Stomach (tissue), 9 donors: ENCODE data around the gene SPRY1. TPM values are rescaled to one million over a fixed set of nuclear protein-coding genes. Genes with fewer than 3 reads are reported as not detected.

ENCODE experiments used
- DNase-seq, 2 donors: peaks; one replicate each; pipeline versions ENCODE4 v3.0.0 to v3.0.0-alpha.2; 2013 to 2019
- H3K27ac ChIP-seq, 5 donors: fragments of 200-600 bp in 4 of 5; sonication (generic) in 4 of 5; one replicate each; pipeline ENCODE4 v1.5.1; 2013 to 2019; ENCODE audit warnings: mild to moderate bottlenecking in 1 of 5, moderate library complexity in 1 of 5
- H3K27me3 ChIP-seq, 3 donors: fragments of 200-600 bp; sonication (generic); one replicate each; pipeline ENCODE4 v1.5.1; 2017 to 2019; ENCODE audit warnings: mixed run types in 1 of 3
- H3K36me3 ChIP-seq, 4 donors: fragments of 200-600 bp; sonication (generic); 1 replicate in 3 of 4; 2 replicates in 1 of 4; pipeline ENCODE4 v1.5.1; 2016 to 2019
- H3K4me1 ChIP-seq, 4 donors: fragments of 200-600 bp; sonication (generic); one replicate each; pipeline ENCODE4 v1.5.1; 2016 to 2019
- H3K4me3 ChIP-seq, 4 donors: fragments of 200-600 bp; sonication (generic) in 3 of 4; one replicate each; pipeline ENCODE4 v1.5.1; 2016 to 2019; ENCODE audit warnings: mild to moderate bottlenecking in 1 of 4
- H3K9me3 ChIP-seq, 4 donors: fragments of 200-600 bp; sonication (generic); one replicate each; pipeline ENCODE4 v1.5.1; 2016 to 2019
- EP300 ChIP-seq: sonication (generic); formaldehyde crosslinking; IDR thresholded peaks from one replicate; pipeline ENCODE4 v1.6.1; 2017; ENCODE audit warnings: antibody characterized with exemption
- POLR2A ChIP-seq, 4 donors: fragments of 450-650 bp; IDR thresholded peaks; one replicate each; pipeline ENCODE4 v1.6.1; 2016; ENCODE audit warnings: antibody characterized with exemption in 4 of 4, control low read depth in 2 of 4, mild to moderate bottlenecking in 1 of 4, moderate library complexity in 1 of 4
- POLR2AphosphoS5 ChIP-seq, 3 donors: sonication (generic); formaldehyde crosslinking; IDR thresholded peaks; one replicate each; pipeline ENCODE4 v1.6.1; 2016; ENCODE audit warnings: antibody characterized with exemption in 3 of 3
- WGBS, 5 donors: extraction: QIAGEN DNeasy Blood & Tissue Kit in 3 of 5; methylation state at CpG; one replicate each; pipeline versions ENCODE4 v1.1.5 to v1.1.7; 2013 to 2018; 5-methylcytosine and 5-hydroxymethylcytosine counted together
- intact Hi-C: fragments of 100-400 bp; cut with DNase I; formaldehyde crosslinking; loops from one replicate; pipeline ENCODE4 v1.15.1; 2023; ENCODE audit warnings: low total_unique reads
- polyA plus RNA-seq, 3 donors: library from polyadenylated mRNA; stranded (reverse); fragments of 200-250 nt; gene quantifications; one replicate each; pipeline ENCODE4 v1.2.3, GENCODE V29; 2013
- total RNA-seq, 5 donors: library from RNA; depleted of rRNA; stranded (reverse); fragments of >200 nt; gene quantifications; one replicate each; pipeline versions ENCODE4 v1.1.0 to v1.2.3, GENCODE V29; 2014 to 2016
- TF ChIP-seq, protein P1 (sequence below), 7 experiments: fragments of 450-650 bp in 4 of 7; fragments of 200-600 bp in 3 of 7; sonication (generic) in 3 of 7; IDR thresholded peaks; one replicate each; pipeline ENCODE4 v1.5.1; 2016 to 2019; ENCODE audit warnings: antibody characterized with exemption in 7 of 7, control low read depth in 2 of 7, mild to moderate bottlenecking in 1 of 7
- donor health status: healthy with polysubstance abuse.
- donor health status: Bipolar disorder and iron deficiency.
- donor health status: healthy.

SPRY1 gene
- total and polyA plus RNA-seq, 8 donors: 15.7 to 85.2 (median 49.3) TPM

DNA sequence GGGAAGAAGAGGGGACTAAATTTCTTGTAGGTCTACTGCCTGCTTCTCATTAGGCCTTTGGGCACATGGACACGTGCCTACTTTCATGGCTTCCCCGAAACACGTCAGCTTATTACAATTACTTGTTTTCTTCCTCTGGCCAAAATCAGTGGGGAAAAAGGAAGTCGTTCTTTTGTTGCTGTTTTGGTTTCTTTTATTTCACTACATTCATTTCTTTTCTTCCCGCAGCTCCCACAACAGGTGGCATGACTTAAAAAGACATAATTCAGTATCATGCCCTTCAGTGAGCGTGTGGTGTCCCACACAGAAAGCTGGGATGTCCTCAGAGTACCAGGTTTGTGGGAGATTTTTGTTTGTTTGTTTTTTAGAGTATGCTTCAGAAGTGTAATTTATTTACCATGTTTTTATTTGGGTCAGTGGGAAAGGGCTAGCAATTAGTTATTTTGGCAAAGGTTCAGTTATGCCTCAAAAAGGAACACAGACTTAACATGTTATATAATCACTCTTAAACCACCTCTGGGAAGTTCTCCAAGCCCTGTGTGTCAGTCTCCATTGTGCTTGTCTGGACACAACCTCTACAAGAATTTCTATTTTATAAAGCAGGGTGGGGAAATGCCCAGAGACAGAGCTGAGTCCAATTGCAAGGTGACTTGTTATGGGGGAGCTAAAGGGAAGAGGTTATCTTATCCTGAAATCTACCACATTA lies 44.2 kb upstream of the SPRY1 start:
- WGBS, 5 donors: 47 to 61% (median 54%) methylated on average over 6 of the region's 6 CpGs
- Histone ChIP-seq H3K36me3 (no peaks in the 10 kb centered on the region), H3K4me1 (peaks cover 0 to 18% (median 8%) of the 10 kb centered on the region in 4 donors), H3K9me3 (no peaks in the 10 kb centered on the region), H3K27me3 (no peaks in the 10 kb centered on the region), H3K27ac (peak overlapping the region in 4 of 5 donors; percentile 9 to 57 (median 33)), H3K4me3 (no peak overlapping the region)
- no peak for TF ChIP-seq POLR2AphosphoS5 (IDR thresholded peaks at IDR 0.05)
- no peak for TF ChIP-seq POLR2A (IDR thresholded peaks at IDR 0.05)
- TF ChIP-seq EP300: no peak
- TF ChIP-seq, protein P1, sequence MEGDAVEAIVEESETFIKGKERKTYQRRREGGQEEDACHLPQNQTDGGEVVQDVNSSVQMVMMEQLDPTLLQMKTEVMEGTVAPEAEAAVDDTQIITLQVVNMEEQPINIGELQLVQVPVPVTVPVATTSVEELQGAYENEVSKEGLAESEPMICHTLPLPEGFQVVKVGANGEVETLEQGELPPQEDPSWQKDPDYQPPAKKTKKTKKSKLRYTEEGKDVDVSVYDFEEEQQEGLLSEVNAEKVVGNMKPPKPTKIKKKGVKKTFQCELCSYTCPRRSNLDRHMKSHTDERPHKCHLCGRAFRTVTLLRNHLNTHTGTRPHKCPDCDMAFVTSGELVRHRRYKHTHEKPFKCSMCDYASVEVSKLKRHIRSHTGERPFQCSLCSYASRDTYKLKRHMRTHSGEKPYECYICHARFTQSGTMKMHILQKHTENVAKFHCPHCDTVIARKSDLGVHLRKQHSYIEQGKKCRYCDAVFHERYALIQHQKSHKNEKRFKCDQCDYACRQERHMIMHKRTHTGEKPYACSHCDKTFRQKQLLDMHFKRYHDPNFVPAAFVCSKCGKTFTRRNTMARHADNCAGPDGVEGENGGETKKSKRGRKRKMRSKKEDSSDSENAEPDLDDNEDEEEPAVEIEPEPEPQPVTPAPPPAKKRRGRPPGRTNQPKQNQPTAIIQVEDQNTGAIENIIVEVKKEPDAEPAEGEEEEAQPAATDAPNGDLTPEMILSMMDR (IDR thresholded peaks at IDR 0.05): no peak
- intact Hi-C loops: no loop called here
- DNase-seq: no peak

- Histone ChIP-seq H3K9me3 (no peaks in the 10 kb centered on the region), H3K4me3 (no peak overlapping the region), H3K4me1 (peaks cover 0 to 18% (median 8%) of the 10 kb centered on the region in 4 donors), H3K36me3 (no peaks in the 10 kb centered on the region), H3K27ac (peak overlapping the region in 4 of 5 donors; percentile 9 to 57 (median 33)), H3K27me3 (no peaks in the 10 kb centered on the region)
- WGBS, 5 donors: 48 to 76% (median 68%) methylated on average over 1 of the region's 1 CpG
- intact Hi-C loops: no loop called here
- TF ChIP-seq EP300: no peak
- TF ChIP-seq POLR2A (IDR thresholded peaks at IDR 0.05): no peak
- TF ChIP-seq POLR2AphosphoS5 (IDR thresholded peaks at IDR 0.05): no peak
- TF ChIP-seq, protein P1 (IDR thresholded peaks at IDR 0.05): no peak
- no peak for DNase-seq
Measured at GRCh38 chr4:123352966-123353365, 43.6 kb upstream of the SPRY1 start.

- peaks cover 0 to 18% (median 8%) of the 10 kb centered on the region in 4 donors for H3K4me1 ChIP-seq
- no peak for DNase-seq
- H3K27ac ChIP-seq: peak overlapping the region in 1 of 5 donors; percentile 31
- no peaks in the 10 kb centered on the region for H3K27me3 ChIP-seq
- no peak overlapping the region for H3K4me3 ChIP-seq
- H3K36me3 ChIP-seq: no peaks in the 10 kb centered on the region
- WGBS, 5 donors: 81 to 88% (median 87%) methylated on average over 6 of the region's 6 CpGs
- H3K9me3 ChIP-seq: no peaks in the 10 kb centered on the region
- TF ChIP-seq POLR2AphosphoS5 (IDR thresholded peaks at IDR 0.05) (peak in 1 of 3 donors; percentile 8), POLR2A (IDR thresholded peaks at IDR 0.05) (no peak), EP300 (no peak)
- TF ChIP-seq, protein P1 (IDR thresholded peaks at IDR 0.05): no peak
- intact Hi-C loops: no loop called here
Measured at GRCh38 chr4:123353656-123354055, 42.9 kb upstream of the SPRY1 start.

DNA sequence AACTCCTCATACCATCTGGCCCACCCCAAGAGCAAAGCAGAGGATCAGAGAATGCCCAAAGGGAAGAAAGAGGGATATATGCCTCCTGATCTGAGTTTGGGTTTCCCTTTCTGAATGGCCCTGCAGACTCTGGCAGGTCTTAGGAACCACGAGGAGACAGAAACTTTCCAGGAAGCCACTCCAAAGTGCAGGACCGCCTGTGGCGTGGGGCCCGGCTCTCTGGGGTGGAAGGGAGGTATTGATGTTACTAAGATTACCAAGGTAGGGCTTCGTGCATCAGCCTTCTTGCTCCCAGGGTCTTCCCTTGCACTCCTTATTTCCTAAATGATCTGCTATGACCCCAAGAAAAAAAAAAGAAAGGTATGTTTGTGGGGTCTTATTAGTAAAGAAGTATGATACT lies 41.9 kb upstream of the SPRY1 start:
- H3K4me1 ChIP-seq: peaks cover 0 to 17% (median 7%) of the 10 kb centered on the region in 4 donors
- H3K27me3 ChIP-seq: no peaks in the 10 kb centered on the region
- no peaks in the 10 kb centered on the region for H3K9me3 ChIP-seq
- TF ChIP-seq POLR2AphosphoS5 (IDR thresholded peaks at IDR 0.05) (no peak), POLR2A (IDR thresholded peaks at IDR 0.05) (no peak), EP300 (no peak)
- TF ChIP-seq, protein P1 (IDR thresholded peaks at IDR 0.05): no peak
- 76 to 91% (median 79%) methylated on average over 5 of the region's 5 CpGs for WGBS, 5 donors
- intact Hi-C loops: no loop called here
- H3K4me3 ChIP-seq: no peak overlapping the region
- DNase-seq: no peak
- peak overlapping the region in 1 of 5 donors; percentile 31 for H3K27ac ChIP-seq
- H3K36me3 ChIP-seq: no peaks in the 10 kb centered on the region
